NCI-H2107 treated with DMSO at 0.1 percent for 48 hours (cell line): ENCODE results near the gene KCNH5.

ENCODE experiments used
- DNase-seq: peaks from one replicate; lab custom pipeline; 2025; ENCODE audit not compliant: unreplicated experiment; lab: John Stamatoyannopoulos, UW

The KCNH5 gene

GRCh38 chr14:62682208-62682607, 363.1 kb downstream of the KCNH5 start:
- no peak for DNase-seq

GRCh38 chr14:62674563-62675237, 370.6 kb downstream of the KCNH5 start:
- DNase-seq = no peak

- peak; percentile 21 for DNase-seq
Measured at GRCh38 chr14:62673014-62673755, 372.1 kb downstream of the KCNH5 start.

- DNase-seq = no peak
Measured at GRCh38 chr14:62670526-62670925, 374.7 kb downstream of the KCNH5 start.

- DNase-seq = no peak
Measured at GRCh38 chr14:62667421-62667914, 377.8 kb downstream of the KCNH5 start.

- DNase-seq = no peak
Measured at GRCh38 chr14:62665286-62665685, 380.0 kb downstream of the KCNH5 start.

GRCh38 chr14:62663456-62663821, 381.8 kb downstream of the KCNH5 start:
- DNase-seq = no peak

GRCh38 chr14:62662811-62663455, 382.3 kb downstream of the KCNH5 start:
- no peak for DNase-seq

GRCh38 chr14:62661818-62662217, 383.4 kb downstream of the KCNH5 start:
- DNase-seq = no peak

GRCh38 chr14:62658631-62659030, 386.6 kb downstream of the KCNH5 start:
- DNase-seq = no peak

- no peak for DNase-seq
Measured at GRCh38 chr14:62657376-62657775, 387.9 kb downstream of the KCNH5 start.

GRCh38 chr14:62655166-62655565, 390.1 kb downstream of the KCNH5 start:
- DNase-seq = no peak

GRCh38 chr14:62654641-62655040, 390.6 kb downstream of the KCNH5 start:
- DNase-seq = no peak
